Islet precursor cell (in vitro differentiated cells): ENCODE measurements around the gene ZNF554.

Source experiments
- DNase-seq: peaks from one replicate; pipeline ENCODE4 v3.0.0-alpha.2; 2018

Gene ZNF554

GRCh38 chr19:2819540-2820111 lies at the start of gene ZNF554:
Gene ZNF554 (plus strand): TSS chr19:2819868. CDS start chr19:2820072, 204 bp downstream.
- DNase-seq, result peak; percentile 97

- DNase-seq, result no peak
These were observed 49.3 kb upstream of the ZNF554 start for GRCh38 chr19:2770055-2771013.

GRCh38 chr19:2771786-2772674 lies 47.6 kb upstream of the ZNF554 start:
- no peak for DNase-seq

GRCh38 chr19:2774083-2774679 lies 45.5 kb upstream of the ZNF554 start:
- DNase-seq, result no peak

- no peak for DNase-seq
These were observed 44.6 kb upstream of the ZNF554 start for GRCh38 chr19:2774953-2775555.

GRCh38 chr19:2775556-2776430 lies 43.9 kb upstream of the ZNF554 start:
- DNase-seq, result no peak

- DNase-seq, result no peak
These were observed 41.5 kb upstream of the ZNF554 start for GRCh38 chr19:2777952-2778683.

- no peak for DNase-seq
These were observed 40.4 kb upstream of the ZNF554 start for GRCh38 chr19:2779121-2779740.

GRCh38 chr19:2780284-2780683 lies 39.4 kb upstream of the ZNF554 start:
- no peak for DNase-seq

- no peak for DNase-seq
These were observed 37.2 kb upstream of the ZNF554 start for GRCh38 chr19:2782329-2782935.

GRCh38 chr19:2782936-2783780 lies 36.5 kb upstream of the ZNF554 start, which contains the start of gene SGTA:
Gene SGTA (minus strand): TSS chr19:2783273. CDS start chr19:2769068, 14,205 bp downstream.
- peak; percentile 100 for DNase-seq

GRCh38 chr19:2783781-2784145 lies 35.9 kb upstream of the ZNF554 start:
- no peak for DNase-seq

GRCh38 chr19:2785244-2785997 lies 34.2 kb upstream of the ZNF554 start, which contains the start of gene THOP1:
Gene THOP1 (plus strand): TSS chr19:2785503. CDS start chr19:2785663, 160 bp downstream.
- peak; percentile 99 for DNase-seq

GRCh38 chr19:2787115-2787514 lies 32.6 kb upstream of the ZNF554 start:
- no peak for DNase-seq

GRCh38 chr19:2788237-2788636 lies 31.4 kb upstream of the ZNF554 start:
- no peak for DNase-seq

GRCh38 chr19:2790194-2790556 lies 29.5 kb upstream of the ZNF554 start:
- DNase-seq, result no peak

GRCh38 chr19:2790557-2791271 lies 29.0 kb upstream of the ZNF554 start:
- DNase-seq, result no peak
